ENCODE data around the gene FAM83E. TPM values are rescaled to one million over a fixed set of nuclear protein-coding genes. Genes with fewer than 3 reads are reported as not detected.
"Not testable (repeated sequence)": the region's sequence is repeated elsewhere in the genome, so short reads cannot be mapped to it uniquely, and the experiment has no call there.

Gene FAM83E
- total RNA-seq, 2 experiments from 2014 or later = 4.4 TPM

DNA sequence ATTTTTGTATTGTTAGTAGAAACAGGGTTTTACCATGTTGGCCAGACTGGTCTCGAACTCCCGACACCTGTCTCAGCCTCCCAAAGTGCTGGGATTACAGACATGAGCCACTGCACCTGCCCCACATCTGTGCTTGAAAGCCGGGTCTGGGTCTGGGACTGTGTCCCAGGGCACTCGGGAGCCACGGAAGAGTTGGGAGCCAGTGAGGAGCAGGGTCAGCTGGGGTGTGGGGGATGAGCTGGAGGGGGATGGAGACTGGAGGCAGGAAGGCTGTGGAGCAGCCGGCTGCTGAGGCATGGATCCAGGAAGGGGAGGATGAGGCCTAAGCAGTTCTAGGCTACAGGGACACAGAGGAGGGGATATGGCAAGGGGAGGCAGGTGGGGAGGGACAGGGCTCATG lies 19.0 kb downstream of the FAM83E start:
- H3K4me1 Mint-ChIP-seq = no peaks in the 10 kb centered on the region
- no peaks in the 10 kb centered on the region for H3K9me3 Mint-ChIP-seq
- no peaks in the 10 kb centered on the region for H3K27me3 Mint-ChIP-seq
- H3K4me3 Mint-ChIP-seq = peak overlapping the region; percentile 25
- H3K36me3 Mint-ChIP-seq = no peaks in the 10 kb centered on the region
- H3K27ac Mint-ChIP-seq = no peak overlapping the region
- no peak for DNase-seq

DNA sequence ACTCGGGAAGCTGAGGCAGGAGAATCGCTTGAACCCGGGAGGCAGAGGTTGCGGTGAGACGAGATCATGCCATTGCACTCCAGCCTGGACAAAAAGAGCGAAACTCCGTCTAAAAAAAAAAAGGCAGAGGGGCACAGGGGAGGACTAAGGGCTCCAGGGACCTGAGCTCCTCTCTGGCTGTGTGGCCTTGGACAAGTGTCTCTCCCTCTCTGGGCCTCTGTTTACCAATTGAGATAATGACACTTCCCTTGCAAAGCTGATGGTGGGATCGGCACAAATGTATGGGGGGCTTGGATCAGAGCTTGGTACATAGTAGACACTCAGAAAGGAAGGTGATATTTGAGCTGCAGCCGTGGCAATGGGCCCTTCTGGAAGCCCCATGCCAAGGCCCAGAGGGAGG lies 19.7 kb downstream of the FAM83E start:
- no peak for DNase-seq

DNA sequence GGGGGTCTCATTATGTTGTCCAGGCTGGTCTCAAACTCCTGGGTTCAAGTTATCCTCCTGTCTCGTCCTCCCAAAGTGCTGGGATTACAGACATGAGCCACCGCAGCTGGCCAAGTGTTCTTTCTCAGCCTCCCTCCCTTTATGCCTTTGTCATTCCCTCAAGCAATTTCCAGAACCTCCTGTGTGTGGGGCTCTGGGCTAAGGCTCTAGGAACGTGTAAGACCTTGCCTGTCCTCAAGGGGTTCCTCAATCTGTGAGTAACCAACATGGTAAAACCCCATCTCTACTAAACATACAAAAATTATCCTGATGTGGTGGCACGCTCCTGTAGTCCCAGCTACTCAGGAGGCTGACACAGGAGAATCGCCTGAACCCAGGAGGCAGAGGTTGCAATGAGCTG lies 23.9 kb downstream of the FAM83E start:
- no peaks in the 10 kb centered on the region for H3K36me3 Mint-ChIP-seq
- H3K4me3 Mint-ChIP-seq = no peak overlapping the region
- peaks cover 8% of the 10 kb centered on the region for H3K4me1 Mint-ChIP-seq
- H3K27ac Mint-ChIP-seq = no peak overlapping the region
- DNase-seq = no peak
- no peaks in the 10 kb centered on the region for H3K9me3 Mint-ChIP-seq
- H3K27me3 Mint-ChIP-seq = peaks cover 6% of the 10 kb centered on the region

More for the DNA sequence above, 19.7 kb downstream of the FAM83E start:
- H3K36me3 Mint-ChIP-seq = no peaks in the 10 kb centered on the region
- no peaks in the 10 kb centered on the region for H3K4me1 Mint-ChIP-seq
- H3K9me3 Mint-ChIP-seq = no peaks in the 10 kb centered on the region
- H3K27me3 Mint-ChIP-seq = no peaks in the 10 kb centered on the region
- no peak overlapping the region for H3K27ac Mint-ChIP-seq
- no peak overlapping the region for H3K4me3 Mint-ChIP-seq

GRCh38 chr19:48588670-48589401 lies 26.0 kb downstream of the FAM83E start:
- peaks cover 12% of the 10 kb centered on the region for H3K27me3 Mint-ChIP-seq
- no peaks in the 10 kb centered on the region for H3K36me3 Mint-ChIP-seq
- peak overlapping the region; percentile 7 for H3K4me3 Mint-ChIP-seq

GRCh38 chr19:48587387-48587786 lies 27.5 kb downstream of the FAM83E start:
- no peaks in the 10 kb centered on the region for H3K36me3 Mint-ChIP-seq
- peaks cover 13% of the 10 kb centered on the region for H3K4me1 Mint-ChIP-seq
- H3K27me3 Mint-ChIP-seq = peaks cover 12% of the 10 kb centered on the region
- H3K4me3 Mint-ChIP-seq = no peak overlapping the region
- H3K9me3 Mint-ChIP-seq = no peaks in the 10 kb centered on the region
- no peak overlapping the region for H3K27ac Mint-ChIP-seq
- no peak for DNase-seq

More at GRCh38 chr19:48588670-48589401, 26.0 kb downstream of the FAM83E start:
- no peak overlapping the region for H3K27ac Mint-ChIP-seq
- peak; percentile 85 for DNase-seq
- no peaks in the 10 kb centered on the region for H3K9me3 Mint-ChIP-seq
- H3K4me1 Mint-ChIP-seq = peaks cover 13% of the 10 kb centered on the region

DNA sequence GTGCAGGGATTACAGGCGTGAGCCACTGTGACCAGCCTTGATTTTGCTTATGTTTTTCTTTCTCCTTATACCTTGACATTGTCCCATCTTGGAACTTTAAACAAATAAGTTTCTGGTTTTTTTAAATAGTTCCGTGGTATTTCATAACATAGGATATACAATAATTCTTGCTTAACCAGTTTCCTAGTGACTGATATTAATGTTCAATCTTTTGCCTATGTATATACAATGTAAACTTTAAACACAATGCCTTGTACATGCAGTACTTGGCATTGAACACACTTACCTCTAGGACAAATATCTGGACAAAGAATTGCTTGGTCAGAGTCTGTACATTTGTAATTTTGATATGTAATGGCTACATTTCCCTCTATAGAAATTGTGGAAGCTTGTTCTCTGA lies 32.7 kb downstream of the FAM83E start:
- Mint-ChIP-seq H3K4me3 (no peak overlapping the region), H3K9me3 (no peaks in the 10 kb centered on the region), H3K27ac (no peak overlapping the region), H3K27me3 (peaks cover 7% of the 10 kb centered on the region), H3K36me3 (no peaks in the 10 kb centered on the region), H3K4me1 (peaks cover 5% of the 10 kb centered on the region)
- no peak for DNase-seq

DNA sequence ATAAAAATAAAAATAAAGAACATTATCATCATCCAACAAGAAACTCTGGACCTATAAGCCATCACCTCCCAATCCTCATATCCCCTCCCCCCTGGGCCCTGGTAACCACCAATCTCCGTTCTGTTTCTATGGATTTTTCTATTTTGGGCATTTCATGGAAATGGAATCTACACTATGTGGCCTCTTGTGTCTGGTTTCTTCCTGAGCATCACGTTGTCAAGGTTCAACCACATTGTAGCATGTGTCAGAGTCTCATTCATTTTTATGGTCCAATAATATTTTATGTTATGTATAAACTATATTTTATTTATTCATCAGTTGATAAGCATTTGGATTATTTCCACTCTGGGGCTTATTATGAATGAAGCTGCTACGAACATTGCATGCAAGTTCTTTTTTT lies 36.0 kb downstream of the FAM83E start:
- H3K27me3 Mint-ChIP-seq = no peaks in the 10 kb centered on the region
- no peak for DNase-seq
- no peaks in the 10 kb centered on the region for H3K36me3 Mint-ChIP-seq
- no peaks in the 10 kb centered on the region for H3K9me3 Mint-ChIP-seq
- H3K4me1 Mint-ChIP-seq = no peaks in the 10 kb centered on the region
- H3K4me3 Mint-ChIP-seq = no peak overlapping the region
- H3K27ac Mint-ChIP-seq = no peak overlapping the region

- not testable (repeated sequence) for H3K27ac Mint-ChIP-seq, H3K4me1 Mint-ChIP-seq, H3K4me3 Mint-ChIP-seq, H3K36me3 Mint-ChIP-seq, H3K27me3 Mint-ChIP-seq, H3K9me3 Mint-ChIP-seq, DNase-seq
These were observed 37.0 kb downstream of the FAM83E start for GRCh38 chr19:48577908-48578307.

GRCh38 chr19:48575931-48576622 lies 38.8 kb downstream of the FAM83E start:
- no peak for DNase-seq
- Mint-ChIP-seq H3K4me1 (no peaks in the 10 kb centered on the region), H3K36me3 (no peaks in the 10 kb centered on the region), H3K4me3 (no peak overlapping the region), H3K9me3 (no peaks in the 10 kb centered on the region), H3K27me3 (no peaks in the 10 kb centered on the region), H3K27ac (no peak overlapping the region)

DNA sequence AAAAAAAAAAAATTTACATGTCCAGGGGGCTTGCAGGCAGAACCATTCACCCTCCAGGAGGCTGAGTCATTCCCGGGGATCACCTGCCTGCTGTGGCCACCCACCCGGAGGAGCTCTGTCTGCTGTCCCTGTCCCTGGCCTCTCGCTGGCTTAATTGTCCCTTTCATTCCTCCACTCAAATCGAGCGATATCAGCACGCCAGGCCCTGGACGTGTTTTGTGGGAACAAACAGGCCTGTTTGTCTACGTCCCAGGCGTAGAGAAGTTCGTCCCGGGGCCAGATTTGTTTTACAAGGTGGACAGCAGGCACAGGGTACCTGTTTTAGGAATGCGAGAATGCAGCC lies 41.7 kb downstream of the FAM83E start:
- H3K4me1 Mint-ChIP-seq = no peaks in the 10 kb centered on the region
- H3K27me3 Mint-ChIP-seq = peaks cover 11% of the 10 kb centered on the region
- no peak overlapping the region for H3K4me3 Mint-ChIP-seq
- no peaks in the 10 kb centered on the region for H3K9me3 Mint-ChIP-seq
- no peaks in the 10 kb centered on the region for H3K36me3 Mint-ChIP-seq
- no peak for DNase-seq
- no peak overlapping the region for H3K27ac Mint-ChIP-seq

DNA sequence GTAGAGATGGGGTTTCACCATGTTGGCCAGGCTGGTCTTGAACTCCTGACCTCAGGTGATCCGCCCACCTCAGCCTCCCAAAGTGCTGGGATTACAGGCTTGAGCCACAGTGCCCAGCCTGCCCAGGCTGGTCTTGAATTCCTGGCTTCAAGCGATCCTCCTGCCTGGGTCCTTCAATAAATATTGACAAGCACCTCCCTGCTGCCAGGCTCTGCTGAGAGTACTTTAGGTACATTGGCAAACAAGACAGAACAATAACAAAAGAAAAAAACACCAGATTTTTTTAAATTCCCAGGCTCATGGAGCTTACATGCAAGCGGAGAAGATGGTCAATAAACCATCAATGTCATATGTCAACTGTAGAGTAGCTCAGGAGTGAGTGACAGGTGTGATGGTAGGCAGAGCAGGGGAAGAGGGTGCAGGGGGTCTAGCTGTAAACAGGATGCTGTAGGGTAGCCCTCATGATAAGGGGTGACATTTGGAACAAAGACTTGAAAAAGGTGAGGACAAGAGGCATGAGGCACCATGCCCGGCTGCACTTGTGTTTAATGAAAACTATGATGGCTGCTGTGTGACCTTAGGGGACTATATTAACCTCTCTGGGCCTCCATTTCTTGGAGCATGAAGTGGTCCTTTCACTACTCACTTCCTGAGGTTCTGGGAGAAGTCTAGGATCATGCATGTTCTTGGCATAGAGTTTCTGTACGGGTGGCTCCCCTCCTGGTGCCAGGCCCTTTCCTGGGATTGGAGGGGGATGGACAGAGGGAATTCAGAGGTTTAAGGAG lies 43.3 kb downstream of the FAM83E start:
- no peaks in the 10 kb centered on the region for H3K9me3 Mint-ChIP-seq
- no peaks in the 10 kb centered on the region for H3K4me1 Mint-ChIP-seq
- DNase-seq = no peak
- no peak overlapping the region for H3K4me3 Mint-ChIP-seq
- H3K27me3 Mint-ChIP-seq = peaks cover 21% of the 10 kb centered on the region
- no peaks in the 10 kb centered on the region for H3K36me3 Mint-ChIP-seq
- no peak overlapping the region for H3K27ac Mint-ChIP-seq

DNA sequence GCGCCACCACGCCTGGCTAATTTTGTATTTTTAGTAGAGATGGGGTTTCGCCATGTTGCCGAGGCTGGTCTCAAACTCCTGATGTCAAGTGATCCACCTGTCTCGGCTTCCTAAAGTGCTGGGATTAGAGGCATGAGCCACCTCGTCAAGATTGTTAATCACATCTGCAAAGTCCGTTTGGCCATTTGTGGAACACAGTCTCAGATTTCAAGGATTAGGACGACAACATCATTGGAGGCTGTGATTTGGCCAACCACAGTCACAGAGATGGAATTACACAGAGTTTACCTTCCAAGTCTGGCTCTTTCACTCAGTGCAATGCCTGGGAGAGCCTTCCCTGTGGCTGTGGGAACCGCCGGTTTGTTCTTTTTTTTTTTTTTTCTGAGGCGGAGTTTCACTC lies 45.1 kb downstream of the FAM83E start:
- Mint-ChIP-seq H3K4me3 (no peak overlapping the region), H3K36me3 (no peaks in the 10 kb centered on the region), H3K27me3 (peaks cover 21% of the 10 kb centered on the region), H3K27ac (no peak overlapping the region), H3K9me3 (no peaks in the 10 kb centered on the region), H3K4me1 (no peaks in the 10 kb centered on the region)
- DNase-seq = no peak

- Mint-ChIP-seq H3K4me3 (no peak overlapping the region), H3K4me1 (no peaks in the 10 kb centered on the region), H3K36me3 (no peaks in the 10 kb centered on the region), H3K9me3 (no peaks in the 10 kb centered on the region), H3K27ac (no peak overlapping the region), H3K27me3 (peaks cover 21% of the 10 kb centered on the region)
- DNase-seq = no peak
These were observed 46.5 kb downstream of the FAM83E start for GRCh38 chr19:48568345-48568886.

DNA sequence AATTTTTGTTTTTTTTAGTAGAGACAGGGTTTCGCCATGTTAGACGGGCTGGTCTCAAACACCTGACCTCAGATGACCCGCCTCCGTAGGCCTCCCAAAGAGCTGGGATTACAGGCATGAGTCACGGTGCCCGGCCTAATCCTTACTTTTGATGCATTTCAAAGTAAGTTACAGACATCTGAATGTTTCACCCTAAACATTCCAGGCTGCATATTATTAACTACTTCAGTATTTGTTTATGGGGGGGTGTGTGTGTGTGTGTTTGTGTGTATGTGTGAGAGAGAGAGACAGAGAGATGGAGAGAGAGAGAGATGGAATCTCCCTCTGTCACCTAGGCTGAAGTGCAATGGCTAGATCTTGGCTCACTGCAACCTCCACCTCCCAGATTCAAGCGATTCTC lies 49.8 kb downstream of the FAM83E start:
- no peak for DNase-seq
- Mint-ChIP-seq H3K9me3 (no peaks in the 10 kb centered on the region), H3K27ac (no peak overlapping the region), H3K36me3 (no peaks in the 10 kb centered on the region), H3K27me3 (peaks cover 19% of the 10 kb centered on the region), H3K4me1 (no peaks in the 10 kb centered on the region), H3K4me3 (no peak overlapping the region)

Measured in activated naive CD8-positive, alpha-beta T cell treated with anti-CD3 and anti-CD28 coated beads for 36 hours (primary cell).